Endometrial microvascular endothelial cells (primary cell): ENCODE measurements around the gene NBPF12. TPM values are rescaled to one million over a fixed set of nuclear protein-coding genes. Genes with fewer than 3 reads are reported as not detected.
"Not testable (repeated sequence)": the region's sequence is repeated elsewhere in the genome, so short reads cannot be mapped to it uniquely, and the experiment has no call there.

Experiments used
- in situ Hi-C: cut with HindIII; loops from 2 replicates; pipeline ENCODE4 v1.10.0; 2017; ENCODE audit warnings: low sequenced_read_pairs, low pct_unique_long_range_greater_than_20kb; ENCODE audit errors: inconsistent ontology term
- total RNA-seq: library from RNA; depleted of rRNA; stranded (reverse); fragments of >200 nt; gene quantifications from one replicate; pipeline ENCODE4 v1.2.3, GENCODE V29; 2015; ENCODE audit errors: inconsistent ontology term

Gene NBPF12, protein sequence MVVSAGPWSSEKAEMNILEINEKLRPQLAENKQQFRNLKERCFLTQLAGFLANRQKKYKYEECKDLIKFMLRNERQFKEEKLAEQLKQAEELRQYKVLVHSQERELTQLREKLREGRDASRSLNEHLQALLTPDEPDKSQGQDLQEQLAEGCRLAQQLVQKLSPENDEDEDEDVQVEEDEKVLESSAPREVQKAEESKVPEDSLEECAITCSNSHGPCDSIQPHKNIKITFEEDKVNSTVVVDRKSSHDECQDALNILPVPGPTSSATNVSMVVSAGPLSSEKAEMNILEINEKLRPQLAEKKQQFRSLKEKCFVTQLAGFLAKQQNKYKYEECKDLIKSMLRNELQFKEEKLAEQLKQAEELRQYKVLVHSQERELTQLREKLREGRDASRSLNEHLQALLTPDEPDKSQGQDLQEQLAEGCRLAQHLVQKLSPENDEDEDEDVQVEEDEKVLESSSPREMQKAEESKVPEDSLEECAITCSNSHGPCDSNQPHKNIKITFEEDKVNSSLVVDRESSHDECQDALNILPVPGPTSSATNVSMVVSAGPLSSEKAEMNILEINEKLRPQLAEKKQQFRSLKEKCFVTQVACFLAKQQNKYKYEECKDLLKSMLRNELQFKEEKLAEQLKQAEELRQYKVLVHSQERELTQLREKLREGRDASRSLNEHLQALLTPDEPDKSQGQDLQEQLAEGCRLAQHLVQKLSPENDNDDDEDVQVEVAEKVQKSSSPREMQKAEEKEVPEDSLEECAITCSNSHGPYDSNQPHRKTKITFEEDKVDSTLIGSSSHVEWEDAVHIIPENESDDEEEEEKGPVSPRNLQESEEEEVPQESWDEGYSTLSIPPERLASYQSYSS (N-terminal part only)
- total RNA-seq, result 3.6 TPM

DNA sequence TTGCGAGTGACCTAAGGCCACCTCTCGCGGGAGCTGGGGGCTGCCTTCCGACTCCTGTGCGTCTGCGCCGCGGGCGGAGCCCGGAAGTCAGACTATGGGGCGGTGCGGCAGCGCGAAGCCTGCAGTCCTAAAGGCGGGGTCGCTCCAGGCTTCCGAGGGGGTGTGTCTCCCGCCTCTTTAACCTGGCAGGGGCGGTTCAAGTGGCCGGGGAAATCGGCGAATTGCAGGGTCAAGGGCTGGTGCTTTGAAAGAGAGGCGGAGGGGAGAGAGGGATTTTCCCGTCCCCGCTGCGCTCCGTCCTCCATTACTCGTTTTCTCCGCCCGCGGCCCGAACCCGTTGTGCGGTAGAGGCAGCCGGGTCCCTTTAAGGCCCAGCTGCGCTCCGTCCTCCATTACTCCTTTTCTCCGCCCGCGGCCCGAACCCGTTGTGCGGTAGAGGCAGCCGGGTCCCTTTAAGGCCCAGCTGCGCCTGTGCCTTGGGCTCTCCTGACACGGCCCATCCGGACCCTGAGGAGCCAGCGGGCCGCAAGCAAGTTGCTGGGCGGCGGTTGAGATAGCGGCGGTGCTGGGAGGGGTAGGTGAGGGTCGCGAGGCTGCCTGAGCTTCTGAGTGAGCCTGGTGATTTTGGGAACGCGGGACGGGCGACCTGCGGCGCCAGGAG is at the start of gene NBPF12:
TSS of gene NBPF12 (plus strand) at position 83 of the 661 bp plus-strand sequence. CDS start 21,820 bp downstream, outside the sequence.
- in situ Hi-C loops, result not testable (repeated sequence)

DNA sequence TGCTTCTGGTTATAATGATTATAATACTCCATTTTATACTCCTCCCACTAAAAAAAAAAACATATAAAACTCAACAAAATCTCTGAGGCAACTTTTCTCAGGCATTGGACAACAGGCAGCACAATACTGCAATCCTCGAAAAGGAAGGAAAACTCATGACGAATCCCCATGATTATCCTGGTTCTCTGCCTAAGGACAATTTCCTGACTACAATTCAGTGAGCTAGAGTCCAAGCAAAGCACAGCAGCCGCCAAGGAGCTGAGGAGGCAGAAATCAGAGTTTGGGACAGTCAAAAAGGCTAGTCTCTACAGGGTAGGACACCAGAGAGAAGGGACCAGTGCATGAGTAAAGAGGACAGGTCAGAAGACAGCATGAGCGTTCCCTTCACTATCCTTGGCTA is 46.8 kb upstream of the NBPF12 start:
- in situ Hi-C loops, result not testable (repeated sequence)

DNA sequence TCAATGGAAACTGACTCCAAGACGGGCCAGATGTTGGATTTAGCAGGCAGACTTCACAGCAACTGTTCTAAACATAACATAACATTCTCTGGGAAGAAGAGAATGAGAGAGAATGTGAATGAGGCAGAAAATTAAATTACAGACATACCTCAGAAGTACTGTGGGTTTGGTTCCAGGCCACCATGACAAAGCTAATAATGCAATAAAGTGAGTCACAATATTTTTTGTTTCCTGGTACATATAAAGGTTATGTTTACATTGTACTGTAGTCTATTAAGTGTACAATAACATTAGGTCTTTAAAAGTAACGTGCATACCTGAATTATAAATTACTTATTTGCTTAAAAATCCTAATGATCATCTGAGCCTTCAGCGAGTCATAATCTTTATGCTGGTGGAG is 45.8 kb upstream of the NBPF12 start:
- in situ Hi-C loops, result not testable (repeated sequence)

DNA sequence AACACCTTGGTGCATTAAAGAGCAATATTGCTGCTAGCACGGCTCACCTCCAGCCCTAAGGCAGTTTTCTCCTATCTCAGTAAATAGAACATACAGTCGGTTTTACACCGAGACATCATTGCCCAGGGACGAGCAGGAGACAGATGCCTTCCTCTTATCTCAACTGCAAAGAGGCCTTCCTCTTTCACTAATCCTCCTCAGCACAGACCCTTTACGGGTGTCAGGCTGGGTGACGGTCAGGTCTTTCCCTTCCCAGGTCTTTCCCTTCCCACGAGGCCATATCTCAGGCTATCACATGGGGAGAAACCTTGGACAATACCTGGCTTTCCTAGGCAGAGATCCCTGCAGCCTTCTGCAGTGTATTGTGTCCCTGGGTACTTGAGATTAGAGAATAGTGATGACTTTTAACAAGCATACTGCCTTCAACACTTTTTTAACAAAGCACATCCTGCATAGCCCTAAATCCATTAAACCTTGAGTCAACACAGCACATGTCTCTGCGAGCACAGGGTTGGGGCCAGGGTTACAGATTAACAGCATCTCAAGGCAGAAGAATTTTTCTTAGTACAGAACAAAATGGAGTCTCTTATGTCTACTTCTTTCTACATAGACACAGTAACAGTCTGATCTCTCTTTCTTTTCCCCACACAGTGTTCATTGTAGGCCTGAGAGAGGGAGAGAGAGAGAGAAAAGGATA is 30.4 kb upstream of the NBPF12 start:
- in situ Hi-C loops, result not testable (repeated sequence)

DNA sequence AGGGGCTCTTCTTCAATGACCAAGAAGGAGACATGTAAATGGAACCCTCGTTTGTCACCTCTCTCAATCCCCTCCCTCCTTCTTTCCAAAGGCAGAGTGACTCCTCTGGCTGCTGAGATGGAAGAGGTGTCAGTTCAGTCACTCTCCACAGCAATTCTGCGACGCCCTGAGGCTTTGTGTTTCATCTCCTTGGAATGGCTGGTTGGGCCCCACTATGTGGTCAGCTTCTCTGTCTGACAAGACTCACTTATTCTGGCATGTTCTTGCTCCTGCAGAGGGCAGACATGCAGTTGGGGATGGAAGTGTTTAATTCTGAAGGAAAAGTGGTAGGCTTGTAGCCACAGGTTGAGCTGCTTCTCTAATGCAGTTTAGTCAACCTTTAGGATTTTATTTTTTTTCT is 25.1 kb upstream of the NBPF12 start:
- in situ Hi-C loops, result not testable (repeated sequence)

DNA sequence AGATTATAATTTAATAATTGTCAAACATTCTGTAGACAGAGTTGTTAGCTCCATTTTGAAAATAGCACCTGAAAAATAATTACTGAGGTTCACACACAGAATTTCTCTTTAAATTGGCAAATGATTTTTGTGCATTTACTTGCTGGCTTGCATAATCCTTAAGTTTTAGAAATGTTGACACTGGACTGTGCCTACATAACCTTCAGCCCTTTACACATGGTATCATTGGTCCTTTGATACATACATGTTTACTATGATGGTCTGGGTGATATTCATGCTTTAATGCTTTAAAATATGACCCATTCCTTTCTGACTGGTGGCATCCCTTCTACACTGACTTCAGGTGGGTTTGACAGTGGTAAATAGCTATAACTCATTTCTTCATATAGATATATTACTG is 17.3 kb upstream of the NBPF12 start:
- in situ Hi-C loops, result not testable (repeated sequence)

DNA sequence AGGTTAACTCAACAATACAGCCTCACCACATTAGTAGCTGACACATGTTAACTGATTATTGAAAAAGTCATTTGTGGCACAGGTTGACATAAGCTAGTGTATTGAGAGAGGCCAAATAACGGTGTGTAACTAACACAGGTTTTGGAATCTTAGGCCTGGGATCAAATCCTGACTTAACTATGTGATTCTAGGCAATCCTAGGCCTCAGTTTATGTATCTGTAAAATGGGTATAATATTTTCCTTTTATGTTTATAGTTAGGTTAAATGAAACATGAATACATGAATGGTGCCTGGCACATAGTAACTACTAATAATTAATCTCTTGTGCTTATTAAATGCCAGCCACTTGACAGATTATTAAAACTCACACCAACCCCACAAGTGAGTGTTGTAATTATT is 15.5 kb upstream of the NBPF12 start:
- in situ Hi-C loops, result not testable (repeated sequence)

DNA sequence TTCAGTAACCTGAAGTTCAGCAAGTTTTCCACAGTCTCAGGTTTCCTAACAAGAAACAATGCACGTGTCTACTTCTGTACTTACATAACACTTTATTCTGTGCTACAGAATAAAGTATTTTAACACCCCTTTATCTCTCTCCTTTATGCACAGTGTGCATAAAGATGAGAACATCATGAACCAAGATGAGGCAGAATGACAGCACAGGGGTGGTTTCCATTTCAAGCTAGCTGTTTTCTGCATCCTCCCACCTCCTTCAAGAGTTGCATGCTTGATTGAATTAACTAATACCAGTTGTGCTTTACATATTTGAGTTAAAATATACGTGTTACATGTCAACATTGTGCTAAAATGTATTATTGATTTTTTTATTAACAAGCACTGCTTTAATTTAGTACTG is 14.0 kb upstream of the NBPF12 start:
- in situ Hi-C loops, result not testable (repeated sequence)

DNA sequence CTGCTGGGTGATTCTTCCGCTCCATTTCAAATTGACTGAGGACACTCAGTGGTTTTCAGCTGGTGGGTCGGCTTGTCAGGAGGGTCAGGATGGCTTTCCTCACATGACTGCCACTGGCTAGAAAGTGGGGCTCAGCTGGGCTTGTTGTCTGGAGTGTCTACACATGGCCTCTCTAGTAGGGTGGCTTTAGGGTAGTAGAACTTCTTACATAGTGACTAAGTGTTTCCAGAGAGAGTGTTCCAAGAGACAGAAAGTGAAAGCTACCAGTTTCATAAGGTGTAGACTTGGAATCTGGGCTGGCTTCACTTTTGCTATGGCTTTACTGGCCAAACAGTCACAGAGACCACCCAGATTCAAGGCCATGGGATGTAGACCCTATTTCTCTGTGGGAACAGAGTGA is 11.7 kb upstream of the NBPF12 start:
- in situ Hi-C loops, result not testable (repeated sequence)

DNA sequence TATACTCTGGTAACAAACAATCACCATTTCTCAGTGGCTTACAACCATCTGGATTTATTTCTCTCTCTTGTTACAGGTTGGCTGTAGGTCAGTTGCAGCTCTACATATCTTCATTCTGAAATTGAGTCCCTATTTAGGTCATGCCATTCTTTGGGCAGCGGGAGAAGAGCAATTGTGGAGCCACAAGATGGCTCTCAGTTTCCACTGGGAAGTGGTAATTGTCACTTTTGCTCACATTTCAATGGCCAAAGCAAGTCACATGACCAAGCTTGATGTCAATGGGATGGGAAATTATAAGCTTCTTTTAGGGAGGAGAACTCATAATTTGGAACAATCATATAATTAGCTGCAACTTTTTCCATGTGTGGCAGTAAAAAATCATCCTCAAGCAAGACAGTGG is 7.9 kb upstream of the NBPF12 start:
- in situ Hi-C loops, result not testable (repeated sequence)

DNA sequence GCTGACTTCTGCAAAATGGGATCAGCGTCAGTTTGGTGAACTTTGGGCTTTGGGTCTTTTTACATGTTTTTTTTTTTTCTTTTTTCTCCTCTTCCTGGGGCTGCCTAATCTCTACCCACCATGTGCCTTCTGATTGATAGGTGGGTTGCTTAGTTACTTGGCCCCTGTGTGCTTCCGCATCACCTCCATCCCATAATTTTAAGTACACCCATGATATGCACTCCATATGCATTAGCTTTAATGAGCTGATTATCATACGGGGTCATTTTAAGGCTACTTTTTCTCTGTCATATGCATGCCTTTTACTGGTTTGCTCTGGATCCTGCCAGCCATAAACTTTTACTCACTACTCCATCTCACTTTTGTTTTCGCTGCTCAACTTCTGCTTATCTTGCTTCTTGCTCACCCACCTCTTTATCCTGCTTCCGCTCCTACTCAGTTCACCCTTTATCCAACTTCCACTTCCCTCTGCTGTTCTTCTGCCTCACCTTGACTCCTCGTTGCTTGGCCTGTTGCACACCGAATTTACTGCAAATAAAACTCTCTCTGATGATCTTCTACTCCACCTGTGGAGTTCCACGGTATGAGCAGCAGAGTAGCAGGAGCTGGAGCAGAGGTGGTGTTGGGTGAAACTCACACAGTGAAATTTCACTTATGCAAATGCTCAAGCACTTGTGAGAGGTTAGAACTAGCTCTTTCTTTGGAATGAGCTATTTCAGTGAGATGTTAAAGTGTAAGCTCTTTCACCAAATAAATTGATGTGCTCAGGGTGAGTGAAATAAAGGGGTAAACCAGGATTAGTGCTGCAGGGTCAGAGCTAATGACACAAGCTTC is 3.5 kb upstream of the NBPF12 start:
- in situ Hi-C loops, result not testable (repeated sequence)

DNA sequence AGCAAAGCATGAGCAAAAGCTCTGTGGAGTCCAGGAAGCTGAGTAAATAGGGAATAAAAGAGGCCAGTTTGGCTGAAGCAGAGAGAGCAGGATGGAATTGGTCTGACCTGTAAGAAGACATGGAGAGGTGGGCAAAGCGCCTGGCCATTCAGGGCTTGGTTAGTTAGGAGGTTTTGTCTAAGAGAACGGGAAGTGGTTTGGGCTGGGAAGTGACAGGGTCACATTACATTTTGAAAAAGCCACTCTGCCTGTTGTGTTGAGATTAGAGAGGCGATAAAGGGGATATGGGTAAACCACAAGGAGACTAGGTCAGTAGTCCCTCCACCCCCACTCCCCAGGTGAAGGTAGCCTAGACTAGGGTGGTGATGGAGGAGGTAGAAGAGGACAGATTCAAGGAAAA is 662 bp upstream of the NBPF12 start:
- in situ Hi-C loops, result not testable (repeated sequence)

DNA sequence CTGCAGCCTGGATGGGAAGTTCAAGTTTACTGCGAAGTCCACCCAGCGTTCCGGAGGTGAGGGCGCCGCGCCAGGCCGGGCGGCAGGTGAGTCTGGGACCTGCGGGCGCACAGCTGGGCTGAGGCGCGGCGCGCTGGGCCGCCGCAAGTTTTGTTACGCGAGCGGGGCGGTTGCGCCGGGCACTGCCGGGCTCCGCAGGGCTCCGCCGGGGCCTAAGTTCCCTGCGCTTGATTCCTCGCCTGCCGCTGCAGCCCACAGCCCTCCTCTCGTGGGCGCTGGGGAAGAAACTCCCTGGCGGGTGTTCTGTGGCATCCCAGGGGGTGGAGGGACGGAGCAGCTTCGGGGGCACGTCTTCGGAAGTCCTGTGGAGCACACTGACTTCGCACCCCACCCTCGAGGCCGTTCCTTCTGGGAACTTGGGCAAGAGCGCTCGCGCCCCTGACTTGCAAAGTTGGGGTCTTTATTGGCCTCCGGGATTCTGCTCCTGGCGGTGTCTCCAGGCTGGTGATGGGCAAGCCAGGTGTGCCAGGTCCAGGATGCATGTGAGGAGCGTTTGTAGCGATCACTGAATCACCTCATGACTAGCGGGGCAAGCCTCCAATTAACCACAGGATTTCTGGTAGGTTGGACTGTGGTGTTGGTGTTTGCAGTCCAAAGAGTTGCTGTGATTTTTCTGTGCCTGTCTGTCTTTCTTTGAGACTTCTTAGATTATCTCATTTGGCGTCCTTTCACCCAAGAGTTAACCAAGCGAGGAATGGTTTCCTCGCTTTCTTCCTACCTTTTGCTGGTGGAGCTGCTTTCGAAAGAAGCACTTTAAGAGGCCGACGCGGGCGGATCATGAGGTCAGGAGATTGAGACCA is 1.0 kb downstream of the NBPF12 start:
- in situ Hi-C loops, result not testable (repeated sequence)

DNA sequence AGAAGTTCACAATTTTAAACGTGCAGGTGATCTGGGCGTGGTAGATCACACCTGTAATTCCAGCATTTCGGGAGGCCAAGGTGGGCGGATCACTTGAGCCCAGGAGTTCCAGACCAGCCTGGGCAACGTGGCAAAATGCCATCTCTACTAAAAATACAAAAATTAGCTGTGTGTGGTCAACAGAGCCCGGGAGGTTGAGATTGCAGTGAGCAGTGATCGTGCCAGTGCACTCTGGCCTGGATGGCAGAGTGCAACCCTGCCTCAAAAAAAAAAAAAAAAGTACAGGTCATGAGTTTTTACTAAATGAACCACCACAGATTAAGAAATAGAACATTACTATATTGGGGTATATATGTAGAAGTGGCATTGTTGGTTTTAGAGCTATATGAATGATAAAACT is 2.2 kb downstream of the NBPF12 start:
- in situ Hi-C loops, result not testable (repeated sequence)

DNA sequence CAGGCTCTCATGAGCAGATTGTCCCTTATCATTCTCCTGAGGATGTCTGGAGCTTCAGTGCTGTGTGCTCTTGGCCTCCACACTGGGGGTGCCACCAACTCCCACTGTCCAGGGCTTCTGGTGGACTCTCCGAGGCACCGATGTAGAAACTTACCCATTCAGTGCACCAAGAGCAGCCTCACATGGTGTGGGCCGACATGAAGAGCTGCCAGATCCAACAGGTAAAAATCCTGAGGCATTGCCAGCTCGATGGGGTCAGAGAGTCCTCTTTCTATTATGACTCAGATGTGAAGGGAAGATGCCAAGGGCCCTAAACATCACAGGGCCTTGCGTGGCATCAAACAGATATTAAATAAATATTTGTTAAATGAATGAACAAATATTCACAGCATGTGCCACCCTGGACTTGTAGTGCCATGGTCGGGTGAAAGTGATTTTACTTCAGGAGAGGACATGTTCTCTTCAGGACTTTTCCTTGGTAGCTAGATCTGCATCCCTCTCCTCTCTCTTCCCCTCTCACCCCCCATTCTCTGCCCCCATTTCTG is 5.3 kb downstream of the NBPF12 start:
- in situ Hi-C loops, result not testable (repeated sequence)

DNA sequence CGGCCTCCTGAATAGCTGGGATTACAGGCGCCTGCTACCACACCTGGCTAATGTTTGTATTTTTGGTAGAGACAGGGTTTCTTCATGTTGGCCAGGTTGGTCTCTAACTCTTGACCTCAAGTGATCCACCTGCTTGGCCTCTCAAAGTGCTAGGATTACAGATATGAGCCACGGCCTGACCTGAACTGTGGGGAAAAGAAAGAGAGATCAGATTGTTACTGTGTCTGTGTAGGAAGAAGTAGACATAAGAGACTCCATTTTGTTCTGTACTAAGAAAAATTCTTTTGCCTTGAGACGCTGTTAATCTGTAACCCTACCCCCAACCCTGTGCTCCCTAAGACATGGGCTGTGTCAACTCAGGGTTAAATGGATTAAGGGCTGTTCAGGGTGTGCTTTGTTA is 10.0 kb downstream of the NBPF12 start:
- in situ Hi-C loops, result not testable (repeated sequence)

DNA sequence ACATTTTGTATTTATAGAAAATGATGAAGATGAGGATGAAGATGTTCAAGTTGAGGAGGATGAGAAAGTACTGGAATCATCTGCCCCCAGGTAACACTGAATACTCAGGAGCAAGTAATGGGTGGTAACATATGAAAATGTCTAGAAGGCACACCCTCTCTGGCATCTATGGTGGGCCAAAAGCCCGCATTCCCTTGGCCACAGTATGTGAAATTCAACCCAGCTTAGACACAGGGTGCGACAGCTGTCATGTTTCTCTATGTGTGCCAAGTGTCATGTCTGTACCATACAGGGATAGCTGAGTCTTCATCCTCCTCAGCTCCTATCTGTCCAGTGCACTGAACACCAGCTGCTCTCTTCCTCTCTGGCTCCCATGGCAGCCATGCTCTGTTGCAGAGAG is 26.2 kb downstream of the NBPF12 start:
- in situ Hi-C loops, result not testable (repeated sequence)
